Left ventricle myocardium inferior (tissue), 1 donor: ENCODE data around the gene RNF183. TPM values are rescaled to one million over a fixed set of nuclear protein-coding genes. Genes with fewer than 3 reads are reported as not detected.

Source experiments
- DNase-seq: peaks from one replicate; pipeline ENCODE4 v3.0.0-alpha.2; 2020
- H3K27ac ChIP-seq: fragments of 200-600 bp; replicated peaks from 2 replicates; pipeline ENCODE4 v1.8.0; 2021
- H3K27me3 ChIP-seq: fragments of 200-600 bp; 2 replicates; pipeline ENCODE4 v1.8.0; 2021; ENCODE audit warnings: low read depth
- H3K36me3 ChIP-seq: fragments of 200-600 bp; 2 replicates; pipeline ENCODE4 v1.8.0; 2021
- H3K4me1 ChIP-seq: fragments of 200-600 bp; 2 replicates; pipeline ENCODE4 v1.8.0; 2021
- H3K4me3 ChIP-seq: fragments of 200-600 bp; 2 replicates; pipeline ENCODE4 v1.8.0; 2021; ENCODE audit warnings: mild to moderate bottlenecking, moderate library complexity
- H3K9me3 ChIP-seq: fragments of 200-600 bp; replicated peaks from 2 replicates; pipeline ENCODE4 v1.8.0; 2021
- CTCF ChIP-seq: fragments of 200-600 bp; IDR thresholded peaks from 2 replicates; pipeline ENCODE4 v1.8.0; 2021; ENCODE audit warnings: antibody characterized with exemption, mild to moderate bottlenecking, borderline replicate concordance
- intact Hi-C: fragments of 100-400 bp; cut with micrococcal nuclease; formaldehyde crosslinking; loops from one replicate; pipeline ENCODE4 v1.11.0; 2022
- total RNA-seq: library from RNA; stranded (reverse); fragmentation: NEBNext Ultra II Directional; extraction: Animal tissue kit (Norgen Biotek cat#: 25700); gene quantifications from one replicate; pipeline ENCODE4 v1.2.1, GENCODE V29; 2021
- donor health status: DM: no; HTN: yes; CAD: no; lungs with severe emphysema.

Gene RNF183
- total RNA-seq, 1 donor from 2014 or later: not detected

- Histone ChIP-seq H3K4me3 (no peak overlapping the region), H3K4me1 (peaks cover 24% of the 10 kb centered on the region), H3K27me3 (no peaks in the 10 kb centered on the region), H3K36me3 (no peaks in the 10 kb centered on the region), H3K9me3 (no peaks in the 10 kb centered on the region), H3K27ac (peak overlapping the region; percentile 89)
- intact Hi-C loops: no loop called here
- TF ChIP-seq CTCF: no peak
- peak; percentile 69 for DNase-seq
Observed at GRCh38 chr9:113343732-113344231, 40.6 kb upstream of the RNF183 start.

DNA sequence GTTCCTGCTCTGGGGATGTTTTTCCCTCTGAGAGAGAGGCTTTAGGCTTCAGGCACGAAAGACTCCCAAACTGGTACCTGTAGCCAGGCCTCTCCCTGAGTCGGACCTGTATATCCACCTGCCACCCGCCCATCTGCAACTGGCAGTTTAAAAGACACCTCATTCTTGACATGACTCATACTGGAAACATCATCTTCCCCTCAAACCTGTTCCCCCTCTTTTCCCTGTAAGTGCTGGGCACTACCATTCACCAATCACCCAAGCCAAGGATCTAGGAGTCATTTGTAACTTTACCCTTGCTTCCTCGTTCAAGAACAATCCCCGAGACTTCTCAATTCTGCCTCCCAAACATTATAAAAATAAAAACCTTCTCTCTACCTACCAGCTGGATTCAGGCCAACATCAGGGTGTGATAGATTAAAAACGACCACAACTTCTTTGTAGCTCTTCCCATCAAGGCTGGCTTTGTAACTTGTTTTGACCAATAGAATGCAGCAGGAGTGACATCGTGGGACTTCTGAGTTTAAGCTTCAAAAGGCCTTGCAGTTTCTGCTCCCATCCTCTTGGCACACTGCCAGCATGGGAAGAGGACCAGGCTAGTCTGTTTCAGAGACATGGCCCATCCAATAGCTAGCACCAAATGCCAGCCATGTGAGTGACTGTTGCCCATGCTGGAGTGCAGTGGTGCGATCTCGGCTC, 38.7 kb upstream of the RNF183 start:
- DNase-seq: no peak
- no peaks in the 10 kb centered on the region for H3K36me3 ChIP-seq
- intact Hi-C loops: no loop called here
- no peak overlapping the region for H3K4me3 ChIP-seq
- H3K9me3 ChIP-seq: no peaks in the 10 kb centered on the region
- H3K27ac ChIP-seq: no peak overlapping the region
- H3K27me3 ChIP-seq: no peaks in the 10 kb centered on the region
- no peak for TF ChIP-seq CTCF
- peaks cover 26% of the 10 kb centered on the region for H3K4me1 ChIP-seq

DNA sequence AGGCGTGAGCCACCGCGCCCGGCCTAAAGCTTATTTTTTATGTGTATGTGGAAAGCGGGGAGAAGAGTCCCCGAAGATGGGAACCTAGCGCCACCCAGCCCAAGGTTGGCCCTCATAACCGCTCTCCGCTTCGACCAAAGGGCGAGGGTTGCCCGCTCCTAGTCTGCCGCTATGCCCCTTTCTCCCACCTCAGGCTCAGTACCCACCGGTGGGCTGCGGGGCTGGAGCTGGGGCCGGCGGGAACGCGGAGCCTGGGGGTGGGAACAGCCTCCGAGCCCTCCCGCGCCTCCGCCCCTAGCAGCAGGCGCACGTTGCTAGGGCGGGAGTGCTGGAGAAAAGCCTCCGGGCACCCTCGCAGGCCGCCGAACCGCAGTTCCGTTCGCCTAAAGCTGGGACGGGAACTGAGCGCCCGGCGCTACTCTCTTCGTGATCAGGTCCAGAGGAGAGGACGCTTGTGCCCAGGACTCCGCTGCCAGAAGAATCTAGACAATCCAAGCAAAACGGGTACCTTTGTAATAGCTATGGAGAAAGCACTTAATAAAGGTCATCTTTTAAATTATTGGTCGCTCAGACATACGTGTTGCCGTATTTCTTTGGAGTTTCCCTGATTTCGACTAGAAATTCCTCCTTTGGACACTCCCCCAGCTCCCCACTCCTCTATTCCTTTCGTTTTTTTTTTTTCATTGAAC, 37.0 kb upstream of the RNF183 start, which contains the start of gene WDR31:
Gene WDR31 (minus strand): TSS at position 265 of the 689 bp plus-strand sequence. CDS start 8,253 bp downstream, outside the sequence.
- DNase-seq: peak; percentile 88
- Histone ChIP-seq H3K9me3 (no peaks in the 10 kb centered on the region), H3K27me3 (no peaks in the 10 kb centered on the region), H3K4me3 (peak within 1 kb of the TSS; percentile 88), H3K27ac (peak within 1 kb of the TSS; percentile 90), H3K4me1 (peaks cover 26% of the 10 kb centered on the region), H3K36me3 (no peaks in the 10 kb centered on the region)
- intact Hi-C loops: no loop called here
- no peak for TF ChIP-seq CTCF

DNA sequence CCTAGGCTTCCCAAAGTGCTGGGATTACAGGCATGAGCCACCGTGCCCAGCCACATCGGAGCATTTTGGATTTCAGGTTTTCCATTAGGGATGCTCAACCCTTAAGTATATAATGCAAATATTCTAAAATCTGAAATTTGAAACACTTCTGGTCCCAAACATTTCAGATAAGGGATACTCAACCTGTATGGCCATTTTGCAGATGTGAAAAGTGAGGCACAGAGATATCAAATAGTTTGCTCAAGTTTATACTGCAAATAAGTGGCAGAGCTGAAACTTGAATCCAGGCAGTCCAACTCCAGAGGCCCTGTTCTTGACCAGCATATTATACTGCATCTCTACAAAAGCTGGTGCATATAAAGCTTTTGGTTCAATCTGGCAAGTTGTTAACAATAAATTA, 34.5 kb upstream of the RNF183 start:
- intact Hi-C loops: no loop called here
- H3K4me1 ChIP-seq: peaks cover 21% of the 10 kb centered on the region
- no peak for TF ChIP-seq CTCF
- no peak for DNase-seq
- H3K27me3 ChIP-seq: no peaks in the 10 kb centered on the region
- no peaks in the 10 kb centered on the region for H3K36me3 ChIP-seq
- H3K9me3 ChIP-seq: no peaks in the 10 kb centered on the region
- H3K27ac ChIP-seq: no peak overlapping the region
- no peak overlapping the region for H3K4me3 ChIP-seq

GRCh38 chr9:113331780-113332179, 28.6 kb upstream of the RNF183 start:
- H3K4me3 ChIP-seq: no peak overlapping the region
- no peak for DNase-seq
- intact Hi-C loops: no loop called here
- H3K4me1 ChIP-seq: peaks cover 9% of the 10 kb centered on the region
- H3K9me3 ChIP-seq: no peaks in the 10 kb centered on the region
- no peaks in the 10 kb centered on the region for H3K36me3 ChIP-seq
- no peak overlapping the region for H3K27ac ChIP-seq
- no peak for TF ChIP-seq CTCF
- H3K27me3 ChIP-seq: no peaks in the 10 kb centered on the region
